Transverse colon (tissue), 4 donors: ENCODE measurements around the gene LRP11. TPM values are rescaled to one million over a fixed set of nuclear protein-coding genes. Genes with fewer than 3 reads are reported as not detected.

ENCODE experiments used
- DNase-seq: peaks from one replicate; pipeline ENCODE4 v3.0.0-alpha.2; 2019
- H3K27ac ChIP-seq, 4 donors: fragments of 200-600 bp; sonication (generic); 2 replicates each; pipeline ENCODE4 v1.5.1; 2016 to 2018; ENCODE audit warnings: inconsistent platforms in 4 of 4
- H3K27me3 ChIP-seq: fragments of 200-600 bp; sonication (generic); 2 replicates; pipeline ENCODE4 v1.5.1; 2017; ENCODE audit warnings: inconsistent platforms
- H3K36me3 ChIP-seq, 4 donors: fragments of 200-600 bp; sonication (generic); 2 replicates each; pipeline ENCODE4 v1.5.1; 2017 to 2019; ENCODE audit warnings: inconsistent platforms in 4 of 4
- H3K4me1 ChIP-seq, 4 donors: fragments of 200-600 bp; sonication (generic); 2 replicates each; pipeline ENCODE4 v1.5.1; 2017 to 2020; ENCODE audit warnings: inconsistent platforms in 4 of 4
- H3K4me3 ChIP-seq, 4 donors: fragments of 200-600 bp; sonication (generic); 1 replicate in 1 of 4; 2 replicates in 3 of 4; pipeline versions ENCODE4 v1.5.1 to v1.6.1; 2017 to 2019; ENCODE audit warnings: inconsistent platforms in 4 of 4
- H3K9me3 ChIP-seq, 2 donors: fragments of 200-600 bp; sonication (generic); 2 replicates each; pipeline ENCODE4 v1.5.1; 2017 to 2019; ENCODE audit warnings: inconsistent platforms in 2 of 2
- EP300 ChIP-seq: sonication (generic); formaldehyde crosslinking; IDR thresholded peaks from one replicate; pipeline ENCODE4 v1.6.1; 2017; ENCODE audit warnings: antibody characterized with exemption, low read depth
- POLR2A ChIP-seq: fragments of 450-650 bp; IDR thresholded peaks from one replicate; pipeline ENCODE4 v1.6.1; 2016; ENCODE audit warnings: antibody characterized with exemption, mild to moderate bottlenecking, moderate library complexity
- POLR2AphosphoS5 ChIP-seq, 3 donors: sonication (generic); formaldehyde crosslinking; IDR thresholded peaks; one replicate each; pipeline ENCODE4 v1.6.1; 2016; ENCODE audit warnings: antibody characterized with exemption in 3 of 3
- WGBS, 2 donors: methylation state at CpG; one replicate each; pipeline ENCODE4 v1.1.5; 2018; ENCODE audit warnings: low coverage in 1 of 2; 5-methylcytosine and 5-hydroxymethylcytosine counted together
- in situ Hi-C, 4 donors: fragments of 200-750 bp; cut with MboI; loops; one replicate each; pipeline versions ENCODE4 v1.15.0 to v1.15.1; 2017; ENCODE audit warnings: low sequenced_read_pairs in 3 of 4, low pct_ligation_motif_present in 1 of 4, low pct_unique_long_range_greater_than_20kb in 1 of 4
- intact Hi-C: fragments of 100-400 bp; cut with DNase I; formaldehyde crosslinking; loops from one replicate; pipeline ENCODE4 v1.15.1; 2023; ENCODE audit warnings: low total_unique reads
- total RNA-seq, 4 donors: library from RNA; depleted of rRNA; stranded (reverse); fragments of >200 nt; gene quantifications; one replicate each; pipeline ENCODE4 v1.1.0, GENCODE V29; 2016
- TF ChIP-seq, protein P1 (sequence below), 5 experiments: fragments of 200-600 bp in 3 of 5; fragments of 450-650 bp in 2 of 5; sonication (generic) in 3 of 5; IDR thresholded peaks; 1 replicate in 2 of 5; 2 replicates in 3 of 5; pipeline ENCODE4 v1.5.1; 2016 to 2017; ENCODE audit warnings: antibody characterized with exemption in 5 of 5, inconsistent platforms in 3 of 5, mild to moderate bottlenecking in 2 of 5, moderate library complexity in 1 of 5

Gene LRP11
- total RNA-seq, 4 donors from 2014 or later = 2.2 to 50.5 (median 21.2) TPM

DNA sequence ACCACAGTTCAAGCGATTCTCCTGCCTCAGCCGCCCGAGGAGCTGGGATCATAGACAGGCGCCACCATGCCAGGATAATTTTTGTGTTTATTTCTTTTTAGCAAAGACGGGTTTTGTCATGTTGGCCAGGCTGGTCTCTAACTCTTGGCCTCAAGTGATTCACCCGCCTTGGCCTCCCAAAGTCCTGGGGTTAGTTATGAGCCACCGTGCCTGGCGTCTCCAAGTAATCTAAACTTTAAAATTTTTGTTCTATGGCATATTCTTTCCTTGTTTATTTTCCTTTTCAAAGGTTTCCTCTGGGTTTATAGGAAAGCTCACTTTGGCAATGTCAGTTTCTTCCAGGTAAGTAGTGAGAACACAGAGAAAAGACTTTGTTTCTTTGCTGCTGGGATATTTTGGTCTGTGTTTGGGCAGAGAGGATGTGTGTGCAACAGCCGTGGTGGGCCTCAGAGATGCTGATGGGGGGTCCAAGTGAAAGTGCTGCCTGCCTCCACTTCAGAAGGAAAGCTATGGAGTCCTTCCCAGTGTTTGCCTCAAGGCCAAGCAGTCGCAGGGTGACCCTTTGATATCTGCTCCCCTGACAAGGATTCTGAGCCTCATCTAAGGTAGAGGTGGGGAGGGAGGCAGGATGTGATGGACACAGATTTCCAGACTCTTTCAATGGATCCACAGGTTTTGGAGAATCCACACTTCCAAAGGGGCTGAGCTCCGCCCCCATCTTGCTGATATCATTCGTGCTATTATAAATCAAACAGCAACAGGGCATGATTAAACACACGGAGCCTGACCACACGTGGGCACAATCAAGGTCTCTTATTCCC is 2.3 kb downstream of the LRP11 start:
- Histone ChIP-seq H3K27me3 (no peaks in the 10 kb centered on the region), H3K36me3 (no peaks in the 10 kb centered on the region), H3K4me1 (peaks cover 0 to 28% (median 17%) of the 10 kb centered on the region in 4 donors), H3K9me3 (no peaks in the 10 kb centered on the region), H3K27ac (no peak overlapping the region), H3K4me3 (no peak overlapping the region)
- WGBS, 2 donors = 80 to 84% methylated on average over 9 to 14 of the region's 14 CpGs
- no peak for DNase-seq
- intact Hi-C loops = no loop called here
- TF ChIP-seq EP300 (no peak), POLR2AphosphoS5 (IDR thresholded peaks at IDR 0.05) (no peak), POLR2A (no peak)
- TF ChIP-seq, protein P1, sequence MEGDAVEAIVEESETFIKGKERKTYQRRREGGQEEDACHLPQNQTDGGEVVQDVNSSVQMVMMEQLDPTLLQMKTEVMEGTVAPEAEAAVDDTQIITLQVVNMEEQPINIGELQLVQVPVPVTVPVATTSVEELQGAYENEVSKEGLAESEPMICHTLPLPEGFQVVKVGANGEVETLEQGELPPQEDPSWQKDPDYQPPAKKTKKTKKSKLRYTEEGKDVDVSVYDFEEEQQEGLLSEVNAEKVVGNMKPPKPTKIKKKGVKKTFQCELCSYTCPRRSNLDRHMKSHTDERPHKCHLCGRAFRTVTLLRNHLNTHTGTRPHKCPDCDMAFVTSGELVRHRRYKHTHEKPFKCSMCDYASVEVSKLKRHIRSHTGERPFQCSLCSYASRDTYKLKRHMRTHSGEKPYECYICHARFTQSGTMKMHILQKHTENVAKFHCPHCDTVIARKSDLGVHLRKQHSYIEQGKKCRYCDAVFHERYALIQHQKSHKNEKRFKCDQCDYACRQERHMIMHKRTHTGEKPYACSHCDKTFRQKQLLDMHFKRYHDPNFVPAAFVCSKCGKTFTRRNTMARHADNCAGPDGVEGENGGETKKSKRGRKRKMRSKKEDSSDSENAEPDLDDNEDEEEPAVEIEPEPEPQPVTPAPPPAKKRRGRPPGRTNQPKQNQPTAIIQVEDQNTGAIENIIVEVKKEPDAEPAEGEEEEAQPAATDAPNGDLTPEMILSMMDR (IDR thresholded peaks at IDR 0.05) = no peak
- in situ Hi-C loops = no loop called here

DNA sequence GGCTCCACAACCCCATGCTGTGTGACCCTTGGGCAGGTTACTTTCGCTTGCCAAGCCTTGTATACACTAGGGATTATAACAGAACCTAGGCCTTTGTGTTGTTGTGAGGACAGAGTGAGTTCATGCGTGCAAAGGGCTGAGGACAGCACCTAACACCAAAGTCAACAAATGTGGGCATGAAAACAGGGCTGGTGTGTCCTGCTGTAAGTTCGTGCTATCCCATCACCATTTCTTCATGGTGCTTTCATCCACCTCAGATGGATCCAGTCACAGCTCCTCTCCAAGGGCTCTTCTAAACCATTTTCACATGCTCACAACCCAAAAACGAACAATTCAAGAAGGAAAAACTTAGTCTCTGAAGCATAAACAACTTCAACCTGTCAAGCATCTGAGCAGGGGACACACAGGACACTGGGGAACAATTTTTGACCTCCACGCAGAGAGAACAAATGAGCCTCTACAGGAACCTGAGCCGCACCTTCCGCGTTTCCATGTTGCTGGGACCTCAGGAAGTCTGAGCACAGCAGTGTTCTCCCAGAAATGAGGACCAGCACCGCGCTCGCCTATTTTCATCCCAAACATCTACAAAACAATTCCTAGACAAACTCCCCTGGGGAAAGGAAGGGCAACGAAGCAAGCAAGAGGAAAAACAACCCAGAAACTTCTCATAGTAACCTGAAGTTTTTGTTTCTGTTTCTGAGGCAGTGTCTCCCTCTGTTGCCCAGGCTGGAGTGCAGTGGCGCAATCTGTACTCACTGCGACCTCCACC is 3.1 kb downstream of the LRP11 start:
- WGBS, 2 donors = 91 to 95% methylated on average over 10 to 14 of the region's 14 CpGs
- peaks cover 0 to 29% (median 17%) of the 10 kb centered on the region in 4 donors for H3K4me1 ChIP-seq
- TF ChIP-seq, protein P1 (IDR thresholded peaks at IDR 0.05) = no peak
- H3K36me3 ChIP-seq = no peaks in the 10 kb centered on the region
- no peaks in the 10 kb centered on the region for H3K9me3 ChIP-seq
- in situ Hi-C loops = no loop called here
- DNase-seq = no peak
- H3K4me3 ChIP-seq = no peak overlapping the region
- intact Hi-C loops = no loop called here
- H3K27me3 ChIP-seq = no peaks in the 10 kb centered on the region
- H3K27ac ChIP-seq = no peak overlapping the region

DNA sequence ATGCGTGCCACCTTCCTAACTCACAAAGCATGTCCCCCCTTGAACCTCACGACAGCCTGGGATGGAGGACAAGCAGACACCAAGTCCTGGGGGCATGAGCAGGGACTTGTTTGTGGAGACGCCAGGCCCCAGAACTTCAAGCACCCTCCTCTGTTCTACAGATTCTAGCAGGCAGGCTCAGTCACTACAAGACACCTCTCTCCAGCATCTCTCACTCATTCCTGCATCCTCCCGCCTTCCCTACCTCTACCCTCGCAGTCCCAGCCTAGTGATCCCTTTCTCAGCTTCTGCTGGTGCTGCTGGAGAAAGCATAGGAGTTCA is 3.7 kb downstream of the LRP11 start:
- Histone ChIP-seq H3K9me3 (no peaks in the 10 kb centered on the region), H3K27me3 (no peaks in the 10 kb centered on the region), H3K36me3 (no peaks in the 10 kb centered on the region), H3K27ac (no peak overlapping the region), H3K4me3 (no peak overlapping the region), H3K4me1 (peaks cover 0 to 35% (median 21%) of the 10 kb centered on the region in 4 donors)
- in situ Hi-C loops = no loop called here
- DNase-seq = no peak
- WGBS, 2 donors = 91% methylated on average over 5 of the region's 5 CpGs; no CpG with 5 or more reads in 1 of the 2 donors
- TF ChIP-seq, protein P1 (IDR thresholded peaks at IDR 0.05) = no peak
- TF ChIP-seq EP300 (no peak), POLR2A (no peak), POLR2AphosphoS5 (IDR thresholded peaks at IDR 0.05) (no peak)
- intact Hi-C loops = no loop called here

DNA sequence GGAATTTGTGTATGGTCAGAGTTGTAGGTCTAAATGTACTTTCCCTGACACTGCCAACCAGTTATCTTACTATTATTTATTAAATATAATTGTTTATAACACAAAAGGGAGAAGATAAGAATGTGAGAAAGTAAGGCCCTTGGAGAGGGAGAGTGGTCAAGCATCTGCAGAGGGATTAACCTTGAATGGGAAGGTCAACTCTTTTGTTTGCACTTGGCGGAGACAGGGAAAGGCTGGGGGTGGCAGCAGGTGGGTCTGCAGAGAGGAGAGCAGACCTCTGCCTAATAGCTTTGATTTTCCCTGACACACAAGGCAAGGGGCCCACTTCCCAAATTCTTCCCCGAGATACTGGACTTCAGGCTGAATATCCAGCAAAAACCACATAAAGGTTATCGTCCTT is 4.2 kb downstream of the LRP11 start:
- Histone ChIP-seq H3K27me3 (no peaks in the 10 kb centered on the region), H3K4me3 (no peak overlapping the region), H3K36me3 (no peaks in the 10 kb centered on the region), H3K4me1 (peaks cover 0 to 39% (median 25%) of the 10 kb centered on the region in 4 donors), H3K9me3 (no peaks in the 10 kb centered on the region), H3K27ac (no peak overlapping the region)
- 91 to 94% methylated on average over 3 of the region's 3 CpGs for WGBS, 2 donors
- in situ Hi-C loops (no loop called here), intact Hi-C loops (no loop called here)
- DNase-seq = no peak
- TF ChIP-seq POLR2A (no peak), EP300 (no peak), POLR2AphosphoS5 (IDR thresholded peaks at IDR 0.05) (no peak)
- TF ChIP-seq, protein P1 (IDR thresholded peaks at IDR 0.05) = no peak
